Measurements from ENCODE around the gene HTR6.

The HTR6 gene

GRCh38 chr1:19657511-19657910, 7.2 kb upstream of the HTR6 start:
- no peak for DNase-seq

GRCh38 chr1:19658186-19658585, 6.5 kb upstream of the HTR6 start:
- DNase-seq, result no peak

- DNase-seq, result no peak
Measured at GRCh38 chr1:19661721-19662228, 2.9 kb upstream of the HTR6 start.

GRCh38 chr1:19662313-19662712, 2.4 kb upstream of the HTR6 start:
- DNase-seq, result no peak

- no peak for DNase-seq
Measured at GRCh38 chr1:19665186-19665495, 466 bp downstream of the HTR6 start.

- no peak for DNase-seq
Measured at GRCh38 chr1:19665496-19666465, 1.1 kb downstream of the HTR6 start.

- no peak for DNase-seq
Measured at GRCh38 chr1:19668888-19669287, 4.2 kb downstream of the HTR6 start.

- DNase-seq, result no peak
Measured at GRCh38 chr1:19670787-19671186, 6.1 kb downstream of the HTR6 start.

- DNase-seq, result no peak
Measured at GRCh38 chr1:19672237-19672636, 7.6 kb downstream of the HTR6 start.

- no peak for DNase-seq
Measured at GRCh38 chr1:19675797-19676196, 11.1 kb downstream of the HTR6 start.

GRCh38 chr1:19676438-19676922, 11.8 kb downstream of the HTR6 start:
- DNase-seq, result no peak

GRCh38 chr1:19678493-19678892, 13.8 kb downstream of the HTR6 start:
- no peak for DNase-seq

- no peak for DNase-seq
Measured at GRCh38 chr1:19678931-19679453, 14.3 kb downstream of the HTR6 start.

- no peak for DNase-seq
Measured at GRCh38 chr1:19679691-19680090, 15.0 kb downstream of the HTR6 start.

- DNase-seq, result no peak
Measured at GRCh38 chr1:19680644-19681043, 16.0 kb downstream of the HTR6 start.

- no peak for DNase-seq
Measured at GRCh38 chr1:19682257-19682656, 17.6 kb downstream of the HTR6 start.

- DNase-seq, result no peak
Measured at GRCh38 chr1:19682901-19683300, 18.2 kb downstream of the HTR6 start.

- DNase-seq, result no peak
Measured at GRCh38 chr1:19683351-19683750, 18.7 kb downstream of the HTR6 start.

- no peak for DNase-seq
Measured at GRCh38 chr1:19684677-19685076, 20.0 kb downstream of the HTR6 start.

- no peak for DNase-seq
Measured at GRCh38 chr1:19685994-19686393, 21.3 kb downstream of the HTR6 start.

- no peak for DNase-seq
Measured at GRCh38 chr1:19687414-19687813, 22.7 kb downstream of the HTR6 start.

GRCh38 chr1:19688041-19688842, 23.6 kb downstream of the HTR6 start:
- DNase-seq, result peak in 1 of 2 experiments; percentile 44

GRCh38 chr1:19689085-19689757, 24.5 kb downstream of the HTR6 start:
- no peak for DNase-seq

All from stimulated activated CD4-positive, alpha-beta T cell treated with anti-CD3 and anti-CD28 coated beads, Interleukin-4, amount 100 ng/mL, for 4 hours (primary cell).